ENCODE measurements around the gene NELL1. TPM values are rescaled to one million over a fixed set of nuclear protein-coding genes. Genes with fewer than 3 reads are reported as not detected.
A peak's percentile ranks its signal among the peaks of the same experiment; 100 is the strongest.

Gene NELL1
- total RNA-seq, 1 experiment from 2014 or later, result not detected

DNA sequence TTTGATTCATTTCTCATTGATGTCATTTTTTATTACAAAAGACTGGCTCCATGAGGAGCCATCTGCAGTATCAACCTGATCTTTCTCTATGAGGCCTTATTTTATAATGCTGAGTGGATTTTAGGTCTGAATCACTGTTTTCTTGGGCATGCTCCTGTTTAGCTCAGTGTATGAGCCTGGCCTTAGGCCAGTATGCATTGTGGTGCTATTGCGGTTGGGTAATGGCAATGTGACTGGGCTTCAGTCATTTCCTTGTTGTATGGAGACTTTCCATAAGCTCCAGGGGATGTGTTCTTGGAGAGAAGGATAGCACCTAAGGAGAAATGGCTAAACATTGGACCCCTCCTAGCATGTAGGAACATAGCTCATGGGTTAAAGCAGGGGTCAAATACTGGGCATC lies 293.2 kb downstream of the NELL1 start:
- DNase-seq, result peak; percentile 87
- Histone ChIP-seq H3K36me3 (no peaks in the 10 kb centered on the region), H3K4me3 (no peak overlapping the region), H3K27me3 (no peaks in the 10 kb centered on the region), H3K9me3 (no peaks in the 10 kb centered on the region)

DNA sequence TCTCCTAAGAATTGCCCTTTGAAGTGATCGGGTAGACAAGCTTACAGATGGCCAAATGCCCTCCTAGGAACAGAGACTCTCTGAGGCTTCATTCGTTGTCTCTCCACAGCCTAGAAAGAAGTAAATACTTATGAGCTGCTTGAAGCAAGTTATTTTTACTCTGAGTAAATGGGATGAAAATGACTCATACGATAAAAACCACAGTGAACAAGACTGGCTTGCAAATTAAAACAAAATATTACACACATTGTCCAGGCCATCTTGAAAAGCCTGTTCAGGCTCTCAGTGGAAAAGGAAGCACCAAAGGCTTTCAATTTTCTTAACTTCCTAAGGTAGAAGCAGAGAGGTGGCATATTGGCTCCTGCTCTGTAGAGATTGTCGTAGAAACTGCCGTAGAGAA lies 294.2 kb downstream of the NELL1 start:
- DNase-seq, result no peak
- Histone ChIP-seq H3K4me3 (no peak overlapping the region), H3K36me3 (no peaks in the 10 kb centered on the region), H3K27me3 (no peaks in the 10 kb centered on the region), H3K9me3 (no peaks in the 10 kb centered on the region)

DNA sequence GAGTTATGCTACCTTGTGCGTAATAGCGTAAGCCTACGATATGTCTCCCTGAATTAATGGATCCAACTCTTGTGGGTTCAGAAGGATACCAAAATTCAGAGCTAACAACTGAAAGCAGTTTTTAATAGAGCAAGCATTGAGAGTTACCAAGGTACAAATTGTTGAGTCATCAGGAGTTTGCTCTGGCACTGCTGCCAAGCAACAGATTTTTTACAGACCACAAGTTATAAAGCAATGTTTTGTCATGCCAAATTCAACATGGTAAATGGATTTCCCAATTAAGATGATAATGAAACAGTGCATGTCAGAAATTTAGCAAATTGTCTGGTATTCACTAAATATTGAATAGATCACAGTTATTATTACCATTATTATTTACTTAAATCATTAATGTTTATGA lies 295.6 kb downstream of the NELL1 start:
- no peaks in the 10 kb centered on the region for H3K9me3 ChIP-seq
- H3K4me3 ChIP-seq, result no peak overlapping the region
- no peaks in the 10 kb centered on the region for H3K36me3 ChIP-seq
- DNase-seq, result peak; percentile 52
- H3K27me3 ChIP-seq, result no peaks in the 10 kb centered on the region

DNA sequence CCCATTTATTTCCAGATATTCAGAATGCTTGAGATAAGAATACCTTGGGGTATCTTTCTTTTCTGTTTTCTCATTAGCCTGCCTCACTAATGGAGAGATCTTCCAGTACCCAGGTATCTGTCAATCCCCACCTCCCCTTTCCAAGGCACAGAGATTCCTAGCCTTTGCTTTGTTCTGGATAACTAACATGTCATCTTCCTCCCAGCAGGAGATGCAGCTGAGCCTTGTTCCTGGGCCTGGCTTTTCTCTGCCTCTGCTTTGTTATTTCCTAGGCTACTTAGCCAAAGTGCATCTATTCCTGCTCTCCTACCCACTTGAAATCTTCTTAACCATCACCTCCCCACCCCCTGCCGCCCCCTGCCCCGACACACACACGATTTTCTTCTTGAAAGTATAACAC lies 297.1 kb downstream of the NELL1 start:
- Histone ChIP-seq H3K27me3 (no peaks in the 10 kb centered on the region), H3K9me3 (no peaks in the 10 kb centered on the region), H3K36me3 (no peaks in the 10 kb centered on the region), H3K4me3 (no peak overlapping the region)
- DNase-seq, result no peak

DNA sequence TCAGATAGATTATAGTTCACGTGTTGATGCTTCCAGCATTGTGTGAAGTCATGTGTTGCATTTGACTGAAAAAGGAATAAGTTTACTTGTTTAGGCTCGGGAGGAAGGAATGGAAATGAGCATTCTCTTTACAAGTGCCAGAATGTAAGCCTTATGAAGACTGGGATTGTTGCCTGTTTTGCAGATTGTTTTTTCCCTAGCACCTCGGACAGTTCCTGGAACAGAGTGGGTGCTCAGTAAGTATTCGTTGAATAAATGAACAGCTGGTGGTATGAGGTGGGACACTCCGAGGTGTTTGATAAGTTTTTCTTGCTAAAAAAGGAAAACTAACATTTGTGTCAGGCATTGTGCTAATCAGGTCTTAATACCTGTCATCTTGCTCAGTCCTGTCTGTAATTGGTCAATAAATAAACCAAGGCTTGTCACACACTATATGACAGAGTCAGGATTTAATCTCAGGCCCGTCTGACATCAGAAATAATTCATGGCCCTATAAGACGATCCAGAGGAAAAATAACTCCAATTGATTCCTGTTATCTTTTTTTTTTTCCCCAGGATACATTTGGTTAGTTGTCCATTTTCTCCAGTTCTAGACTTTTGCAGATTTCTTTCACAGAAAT lies 304.7 kb downstream of the NELL1 start:
- no peaks in the 10 kb centered on the region for H3K36me3 ChIP-seq
- H3K27me3 ChIP-seq, result no peaks in the 10 kb centered on the region
- H3K4me3 ChIP-seq, result no peak overlapping the region
- DNase-seq, result no peak
- H3K9me3 ChIP-seq, result no peaks in the 10 kb centered on the region

DNA sequence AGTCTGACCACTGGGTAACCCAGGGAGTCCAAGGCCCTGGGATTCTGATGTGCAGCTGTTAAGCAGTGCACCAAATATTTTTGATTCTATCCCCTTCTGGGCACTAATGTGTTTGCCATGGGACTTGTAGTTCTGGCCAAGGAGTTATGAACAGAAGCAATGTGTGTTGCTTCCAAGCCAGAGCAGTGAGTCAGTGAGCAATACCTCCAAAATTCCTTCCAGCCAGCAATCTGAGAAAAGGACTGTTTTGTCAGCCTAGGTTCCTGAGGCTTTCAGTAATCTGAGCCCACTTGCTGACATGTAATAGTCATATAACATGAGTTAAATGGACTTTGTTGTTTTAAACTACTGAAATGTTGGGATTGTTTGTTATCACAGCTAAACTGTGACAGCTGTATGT lies 311.4 kb downstream of the NELL1 start:
- Histone ChIP-seq H3K4me3 (no peak overlapping the region), H3K36me3 (no peaks in the 10 kb centered on the region), H3K27me3 (no peaks in the 10 kb centered on the region), H3K9me3 (no peaks in the 10 kb centered on the region)
- peak; percentile 58 for DNase-seq

DNA sequence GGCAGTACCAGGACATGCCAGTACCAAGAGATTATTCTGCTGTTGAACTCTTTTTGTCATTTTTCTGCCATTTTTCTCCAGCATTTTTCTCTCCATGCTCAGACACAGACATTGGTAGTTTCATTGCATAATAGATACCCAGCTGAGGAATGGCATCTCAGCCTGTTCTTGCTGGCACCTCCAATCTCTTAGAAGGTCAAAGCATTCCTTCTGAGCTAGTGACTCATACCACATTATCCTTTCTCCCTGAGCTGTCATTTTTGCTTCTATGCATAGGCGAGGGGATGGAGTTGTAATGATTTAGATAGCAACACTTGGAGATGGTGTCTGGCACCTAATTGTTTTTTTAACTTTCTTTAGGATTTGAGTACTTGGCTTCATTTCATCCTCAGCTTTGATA lies 321.1 kb downstream of the NELL1 start:
- Histone ChIP-seq H3K36me3 (no peaks in the 10 kb centered on the region), H3K4me3 (no peak overlapping the region), H3K27me3 (no peaks in the 10 kb centered on the region), H3K9me3 (no peaks in the 10 kb centered on the region)
- DNase-seq, result no peak

DNA sequence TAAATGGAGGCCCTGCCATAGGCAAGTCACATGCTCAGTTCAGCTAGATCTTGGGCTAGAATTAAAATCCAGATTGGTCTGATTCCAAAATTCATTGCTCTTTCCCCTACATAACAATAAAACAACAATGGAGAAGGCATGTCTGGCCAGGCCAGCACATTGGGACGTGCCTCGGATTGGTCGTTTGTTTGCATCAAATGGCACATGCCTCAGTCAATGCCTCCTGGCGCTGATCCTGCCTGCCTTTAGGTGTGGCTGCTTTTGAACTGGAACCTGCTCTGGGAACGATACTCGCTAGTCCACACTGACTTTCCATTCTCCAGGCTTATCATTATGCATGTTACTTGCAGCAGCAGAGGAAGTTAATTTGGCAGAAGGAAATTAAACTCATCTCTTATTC lies 322.1 kb downstream of the NELL1 start:
- no peaks in the 10 kb centered on the region for H3K9me3 ChIP-seq

DNA sequence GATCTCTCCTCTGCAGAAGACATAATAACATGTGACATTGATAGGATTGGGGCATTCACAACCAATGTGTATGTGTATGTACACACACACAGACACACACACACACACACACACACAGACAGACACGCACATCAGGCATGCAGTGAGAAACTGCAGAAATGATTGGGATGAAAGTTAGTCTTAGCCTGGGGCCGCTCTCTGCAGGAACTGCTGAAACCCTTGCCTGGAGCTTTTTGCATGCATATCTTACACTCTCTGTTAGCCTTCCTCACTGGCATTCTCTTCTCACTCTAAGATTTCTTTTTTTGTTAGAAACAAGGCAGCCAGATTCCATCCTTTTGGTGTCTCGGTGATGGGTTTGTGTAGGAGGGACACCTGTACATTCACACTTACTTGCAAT lies 337.9 kb downstream of the NELL1 start:
- Histone ChIP-seq H3K36me3 (no peaks in the 10 kb centered on the region), H3K4me3 (no peak overlapping the region), H3K27me3 (no peaks in the 10 kb centered on the region), H3K9me3 (no peaks in the 10 kb centered on the region)
- DNase-seq, result no peak

More for the DNA sequence above, 322.1 kb downstream of the NELL1 start:
- Histone ChIP-seq H3K27me3 (no peaks in the 10 kb centered on the region), H3K4me3 (no peak overlapping the region), H3K36me3 (no peaks in the 10 kb centered on the region)
- no peak for DNase-seq

DNA sequence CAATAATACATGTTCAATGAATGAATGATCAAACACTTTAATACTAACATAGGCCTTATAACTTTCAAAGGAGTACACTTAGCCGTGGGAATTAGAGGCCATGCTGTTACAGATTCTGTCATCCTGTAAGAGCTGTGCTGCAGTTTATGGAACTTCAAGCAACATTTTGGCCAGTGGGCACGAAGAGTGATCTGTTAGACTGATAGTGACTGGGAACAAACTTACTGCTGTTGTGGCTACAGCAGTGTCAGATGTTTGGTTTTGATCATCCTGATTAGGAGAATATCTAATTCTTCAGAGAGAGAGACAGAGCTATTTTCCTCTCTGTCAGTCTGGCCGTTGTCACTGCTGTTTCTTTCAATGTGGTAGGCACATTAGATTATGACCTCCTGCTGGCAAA lies 348.9 kb downstream of the NELL1 start:
- Histone ChIP-seq H3K36me3 (no peaks in the 10 kb centered on the region), H3K4me3 (no peak overlapping the region), H3K27me3 (no peaks in the 10 kb centered on the region), H3K9me3 (no peaks in the 10 kb centered on the region)
- no peak for DNase-seq

DNA sequence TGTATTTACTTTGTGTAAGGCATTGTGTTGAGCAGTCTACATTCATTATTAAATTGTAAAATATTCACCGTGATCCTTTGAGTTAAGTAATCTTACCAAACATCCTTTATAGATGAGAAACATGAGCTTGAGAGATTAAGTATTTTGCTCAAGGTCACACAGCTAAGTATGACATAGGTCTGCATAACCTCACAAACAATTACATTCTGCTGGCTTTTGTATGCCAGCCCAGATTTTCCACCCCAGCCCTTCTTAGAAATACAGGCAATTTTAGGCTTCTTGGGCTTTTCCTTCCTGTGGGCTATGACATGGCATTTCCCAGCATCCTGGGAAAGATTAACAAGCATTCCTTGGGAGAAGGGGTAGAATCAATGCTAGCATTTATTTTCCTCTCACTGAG lies 357.3 kb downstream of the NELL1 start:
- Histone ChIP-seq H3K9me3 (no peaks in the 10 kb centered on the region), H3K27me3 (no peaks in the 10 kb centered on the region), H3K4me3 (no peak overlapping the region), H3K36me3 (no peaks in the 10 kb centered on the region)
- DNase-seq, result no peak

DNA sequence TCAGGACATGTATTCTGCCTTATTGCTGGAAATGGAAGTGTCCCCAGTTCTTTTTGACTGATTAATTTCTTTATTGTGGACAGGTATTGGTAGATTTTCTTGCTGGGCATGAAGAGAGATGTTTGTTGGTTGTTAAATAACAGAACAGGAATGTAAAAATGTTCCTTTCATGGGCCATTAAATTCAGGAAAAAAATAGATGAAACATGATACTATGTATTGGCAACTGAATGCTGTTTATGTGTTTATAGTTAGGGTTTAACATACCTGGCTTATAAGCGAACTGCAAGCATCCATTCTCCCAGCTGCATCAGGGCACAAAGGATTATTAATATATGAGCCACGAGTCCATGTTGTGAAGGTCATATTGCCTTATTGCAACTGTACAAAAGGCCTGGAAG lies 368.5 kb downstream of the NELL1 start:
- no peaks in the 10 kb centered on the region for H3K27me3 ChIP-seq
- no peak overlapping the region for H3K4me3 ChIP-seq
- H3K36me3 ChIP-seq, result no peaks in the 10 kb centered on the region
- no peak for DNase-seq
- H3K9me3 ChIP-seq, result no peaks in the 10 kb centered on the region

DNA sequence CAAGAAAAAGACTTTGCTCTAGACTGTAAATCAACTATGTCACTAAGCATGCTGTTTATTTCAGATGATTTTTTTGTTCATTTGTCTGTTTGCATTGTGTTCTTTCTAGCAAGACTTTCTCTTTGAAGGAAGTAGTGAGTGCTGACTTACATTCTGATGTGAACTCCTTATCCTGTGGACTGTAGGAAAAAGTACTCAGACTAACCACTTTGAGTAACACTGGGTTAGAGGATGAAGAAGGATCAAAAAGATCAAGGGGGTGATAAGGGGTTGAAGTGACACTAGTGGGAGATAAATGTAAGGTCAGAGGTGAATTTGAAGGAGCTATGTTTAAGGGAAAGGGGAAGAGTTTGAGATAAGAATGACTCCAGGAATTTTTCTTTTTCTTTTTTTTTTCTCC lies 369.4 kb downstream of the NELL1 start:
- Histone ChIP-seq H3K27me3 (no peaks in the 10 kb centered on the region), H3K4me3 (no peak overlapping the region), H3K36me3 (no peaks in the 10 kb centered on the region), H3K9me3 (no peaks in the 10 kb centered on the region)
- no peak for DNase-seq

DNA sequence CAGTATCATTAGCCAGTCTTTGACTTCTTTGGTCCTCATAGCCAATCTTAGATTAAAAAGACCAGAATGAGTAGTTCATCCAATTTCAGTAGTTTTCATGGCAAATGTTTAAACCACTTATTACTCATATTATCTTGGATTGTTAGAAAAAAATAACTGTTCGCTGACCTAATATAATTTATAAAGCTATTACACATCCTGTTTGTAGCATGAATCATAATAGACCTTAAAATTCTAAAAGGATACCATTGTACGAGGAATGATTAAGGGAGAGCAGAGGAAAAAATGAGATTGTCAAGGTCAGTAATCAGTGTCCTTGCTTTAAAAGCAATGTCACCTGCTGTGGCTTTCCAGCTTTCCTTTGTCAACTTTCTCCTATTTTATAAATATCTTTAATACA lies 371.2 kb downstream of the NELL1 start:
- H3K27me3 ChIP-seq, result no peaks in the 10 kb centered on the region
- H3K4me3 ChIP-seq, result no peak overlapping the region
- DNase-seq, result no peak
- H3K9me3 ChIP-seq, result no peaks in the 10 kb centered on the region
- H3K36me3 ChIP-seq, result no peaks in the 10 kb centered on the region

DNA sequence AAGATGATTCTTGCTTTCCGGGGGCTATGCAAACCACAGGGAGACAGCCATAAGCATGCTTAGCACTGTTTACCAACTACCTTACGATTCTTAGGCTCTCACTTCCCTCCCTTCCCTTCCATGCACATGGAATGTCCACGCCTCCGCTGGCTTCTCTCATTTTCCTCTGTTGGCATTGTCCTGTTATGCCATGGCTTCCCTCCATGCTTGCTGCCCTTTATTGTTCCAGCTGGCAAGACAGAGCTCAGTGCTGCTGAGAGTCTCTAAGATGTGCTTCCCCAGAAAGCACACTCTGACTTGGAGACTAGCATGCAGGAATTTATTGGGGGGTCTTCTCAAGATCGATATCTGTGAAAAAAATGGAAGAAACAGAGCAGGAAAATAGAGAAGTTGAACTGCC lies 379.2 kb downstream of the NELL1 start:
- H3K27me3 ChIP-seq, result no peaks in the 10 kb centered on the region
- no peak for DNase-seq
- H3K9me3 ChIP-seq, result no peaks in the 10 kb centered on the region
- H3K36me3 ChIP-seq, result no peaks in the 10 kb centered on the region
- H3K4me3 ChIP-seq, result no peak overlapping the region

DNA sequence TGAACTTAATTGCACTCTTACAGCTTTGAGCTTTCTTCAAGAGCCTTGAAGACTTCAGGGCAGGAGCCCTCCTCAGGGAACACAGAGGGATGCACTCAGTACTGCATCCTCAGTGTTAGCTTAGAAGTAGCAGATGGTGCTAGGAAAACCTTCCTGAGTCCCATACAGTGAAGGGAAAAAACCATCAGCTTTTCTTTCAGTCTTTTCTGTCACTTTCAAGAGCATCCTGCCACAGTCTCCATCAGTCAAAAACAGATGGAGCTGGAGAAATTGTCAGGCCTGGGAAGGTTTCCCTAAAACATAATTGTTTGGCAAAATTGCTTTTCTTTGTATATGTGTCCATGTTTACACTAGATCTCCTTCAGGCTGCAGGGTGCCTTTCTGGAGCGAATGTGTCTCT lies 384.1 kb downstream of the NELL1 start:
- Histone ChIP-seq H3K27me3 (no peaks in the 10 kb centered on the region), H3K36me3 (no peaks in the 10 kb centered on the region), H3K4me3 (no peak overlapping the region), H3K9me3 (no peaks in the 10 kb centered on the region)
- DNase-seq, result no peak

DNA sequence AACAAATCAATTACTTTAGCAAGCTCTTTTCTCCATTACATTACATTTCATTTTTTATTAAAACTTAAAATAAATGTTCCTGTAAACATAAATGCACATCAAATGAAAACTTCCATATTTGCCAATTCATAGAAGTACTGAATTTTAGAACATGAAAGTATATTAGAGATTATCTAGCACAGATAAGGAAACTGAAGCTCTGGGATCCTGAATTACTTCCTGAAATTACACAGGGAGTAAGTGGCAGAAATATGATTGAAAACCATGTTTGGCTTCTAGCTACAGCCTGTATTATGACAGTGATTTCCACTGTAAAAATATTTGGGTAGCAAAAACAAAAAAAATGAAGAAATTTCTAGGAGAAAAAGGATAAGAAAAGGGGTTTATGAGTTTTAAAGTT lies 387.3 kb downstream of the NELL1 start:
- Histone ChIP-seq H3K9me3 (no peaks in the 10 kb centered on the region), H3K27me3 (no peaks in the 10 kb centered on the region), H3K36me3 (no peaks in the 10 kb centered on the region), H3K4me3 (no peak overlapping the region)
- no peak for DNase-seq

DNA sequence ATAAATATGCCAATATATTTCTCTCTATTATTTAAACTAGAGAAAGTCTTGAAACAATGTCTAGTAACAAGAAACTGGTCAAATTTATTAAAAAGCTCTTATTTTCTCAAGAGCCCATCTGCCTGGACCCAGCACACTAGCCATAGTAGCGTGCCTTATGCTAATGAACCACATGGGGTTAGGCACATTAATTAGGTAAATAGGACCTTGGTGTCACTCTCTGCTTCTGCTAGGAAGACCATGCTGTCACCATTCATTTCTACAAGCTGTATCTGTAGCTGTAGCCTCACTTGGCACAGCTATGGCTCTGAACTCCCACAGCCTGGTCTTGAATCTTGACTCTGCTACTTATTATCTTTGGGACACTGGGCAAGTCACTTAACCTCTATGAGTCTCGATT lies 390.5 kb downstream of the NELL1 start:
- H3K4me3 ChIP-seq, result no peak overlapping the region
- no peak for DNase-seq
- H3K9me3 ChIP-seq, result no peaks in the 10 kb centered on the region
- H3K27me3 ChIP-seq, result no peaks in the 10 kb centered on the region
- no peaks in the 10 kb centered on the region for H3K36me3 ChIP-seq

DNA sequence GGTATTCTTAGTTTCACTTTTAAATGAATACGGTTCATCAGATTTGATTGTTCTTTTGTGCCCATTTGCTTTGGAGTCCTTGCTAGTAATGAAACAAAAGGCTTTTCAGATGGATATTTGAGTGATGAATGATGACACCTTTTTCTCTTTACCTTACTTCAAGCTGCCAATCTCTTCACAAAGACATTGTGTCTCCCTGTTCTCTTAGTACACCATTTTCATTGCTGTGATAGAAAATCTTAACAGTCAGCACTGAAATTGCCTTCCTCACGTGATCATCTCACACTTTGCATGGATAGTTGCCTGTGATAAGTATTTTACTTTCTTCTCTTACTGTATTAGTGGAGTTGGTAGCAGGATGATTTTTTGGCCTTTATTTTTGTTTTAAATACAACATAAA lies 396.6 kb downstream of the NELL1 start:
- H3K27me3 ChIP-seq, result no peaks in the 10 kb centered on the region
- no peak for DNase-seq
- H3K9me3 ChIP-seq, result no peaks in the 10 kb centered on the region
- peak overlapping the region; percentile 41 for H3K4me3 ChIP-seq
- no peaks in the 10 kb centered on the region for H3K36me3 ChIP-seq
